ENCODE data around the gene ZNF157.

GRCh38 chrX:47456080-47456479 is 85.7 kb downstream of the ZNF157 start:
- TF ChIP-seq CTCF (IDR thresholded peaks at IDR 0.05; ENCODE audit: insufficient read depth, low read depth, low read length), result no peak
- TF ChIP-seq EZH2 (IDR thresholded peaks at IDR 0.05; ENCODE audit: insufficient read depth, low read length), result no peak
